ENCODE measurements around the gene FICD.
"Not testable (repeated sequence)": the region's sequence is repeated elsewhere in the genome, so short reads cannot be mapped to it uniquely, and the experiment has no call there.

GRCh38 chr12:108485371-108485770, 29.7 kb upstream of the FICD start:
- TF ChIP-seq CTCF (conservative IDR thresholded peaks at IDR 0.05 in 1 of 2, IDR thresholded peaks at IDR 0.05 in 1 of 2; ENCODE audit: low read depth in 1 of 2, low read length in 2 of 2); EZH2 (IDR thresholded peaks at IDR 0.05; ENCODE audit: low read length, missing control alignments): not testable (repeated sequence)

All from fibroblast of lung (primary cell).